WERI-Rb-1 (cell line): Measurements from ENCODE around the gene TTC17.

ENCODE experiments used
- DNase-seq: peaks from one replicate; pipeline ENCODE4 v3.0.0-alpha.2; 2020
- H3K27ac ChIP-seq: fragments of 250-450 bp; sonication (Bioruptor Pico); 2 replicates; pipeline ENCODE4 v1.5.1; 2020; ENCODE audit warnings: mild to moderate bottlenecking, moderate library complexity
- H3K27me3 ChIP-seq: fragments of 250-450 bp; sonication (Bioruptor Pico); 2 replicates; pipeline ENCODE4 v1.5.1; 2021; ENCODE audit warnings: mild to moderate bottlenecking, low read depth, moderate library complexity; ENCODE audit not compliant: insufficient read depth, severe bottlenecking
- H3K36me3 ChIP-seq: fragments of 250-450 bp; sonication (Bioruptor Pico); 2 replicates; pipeline ENCODE4 v1.5.1; 2020; ENCODE audit warnings: mild to moderate bottlenecking, moderate library complexity
- H3K4me3 ChIP-seq: 2 replicates; pipeline ENCODE4 v1.5.1; 2011; ENCODE audit warnings: low read depth, mild to moderate bottlenecking, control low read depth, low read length
- H3K9me3 ChIP-seq: fragments of 250-450 bp; sonication (Bioruptor Pico); 2 replicates; pipeline ENCODE4 v1.5.1; 2021; ENCODE audit warnings: mild to moderate bottlenecking, moderate library complexity; ENCODE audit not compliant: severe bottlenecking
- TF ChIP-seq, protein P1 (sequence below): IDR thresholded peaks from 2 replicates; pipeline ENCODE4 v1.5.1; 2011; ENCODE audit warnings: low read depth, mild to moderate bottlenecking, control low read depth, inconsistent platforms, low read length

Gene TTC17, protein sequence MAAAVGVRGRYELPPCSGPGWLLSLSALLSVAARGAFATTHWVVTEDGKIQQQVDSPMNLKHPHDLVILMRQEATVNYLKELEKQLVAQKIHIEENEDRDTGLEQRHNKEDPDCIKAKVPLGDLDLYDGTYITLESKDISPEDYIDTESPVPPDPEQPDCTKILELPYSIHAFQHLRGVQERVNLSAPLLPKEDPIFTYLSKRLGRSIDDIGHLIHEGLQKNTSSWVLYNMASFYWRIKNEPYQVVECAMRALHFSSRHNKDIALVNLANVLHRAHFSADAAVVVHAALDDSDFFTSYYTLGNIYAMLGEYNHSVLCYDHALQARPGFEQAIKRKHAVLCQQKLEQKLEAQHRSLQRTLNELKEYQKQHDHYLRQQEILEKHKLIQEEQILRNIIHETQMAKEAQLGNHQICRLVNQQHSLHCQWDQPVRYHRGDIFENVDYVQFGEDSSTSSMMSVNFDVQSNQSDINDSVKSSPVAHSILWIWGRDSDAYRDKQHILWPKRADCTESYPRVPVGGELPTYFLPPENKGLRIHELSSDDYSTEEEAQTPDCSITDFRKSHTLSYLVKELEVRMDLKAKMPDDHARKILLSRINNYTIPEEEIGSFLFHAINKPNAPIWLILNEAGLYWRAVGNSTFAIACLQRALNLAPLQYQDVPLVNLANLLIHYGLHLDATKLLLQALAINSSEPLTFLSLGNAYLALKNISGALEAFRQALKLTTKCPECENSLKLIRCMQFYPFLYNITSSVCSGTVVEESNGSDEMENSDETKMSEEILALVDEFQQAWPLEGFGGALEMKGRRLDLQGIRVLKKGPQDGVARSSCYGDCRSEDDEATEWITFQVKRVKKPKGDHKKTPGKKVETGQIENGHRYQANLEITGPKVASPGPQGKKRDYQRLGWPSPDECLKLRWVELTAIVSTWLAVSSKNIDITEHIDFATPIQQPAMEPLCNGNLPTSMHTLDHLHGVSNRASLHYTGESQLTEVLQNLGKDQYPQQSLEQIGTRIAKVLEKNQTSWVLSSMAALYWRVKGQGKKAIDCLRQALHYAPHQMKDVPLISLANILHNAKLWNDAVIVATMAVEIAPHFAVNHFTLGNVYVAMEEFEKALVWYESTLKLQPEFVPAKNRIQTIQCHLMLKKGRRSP

DNA sequence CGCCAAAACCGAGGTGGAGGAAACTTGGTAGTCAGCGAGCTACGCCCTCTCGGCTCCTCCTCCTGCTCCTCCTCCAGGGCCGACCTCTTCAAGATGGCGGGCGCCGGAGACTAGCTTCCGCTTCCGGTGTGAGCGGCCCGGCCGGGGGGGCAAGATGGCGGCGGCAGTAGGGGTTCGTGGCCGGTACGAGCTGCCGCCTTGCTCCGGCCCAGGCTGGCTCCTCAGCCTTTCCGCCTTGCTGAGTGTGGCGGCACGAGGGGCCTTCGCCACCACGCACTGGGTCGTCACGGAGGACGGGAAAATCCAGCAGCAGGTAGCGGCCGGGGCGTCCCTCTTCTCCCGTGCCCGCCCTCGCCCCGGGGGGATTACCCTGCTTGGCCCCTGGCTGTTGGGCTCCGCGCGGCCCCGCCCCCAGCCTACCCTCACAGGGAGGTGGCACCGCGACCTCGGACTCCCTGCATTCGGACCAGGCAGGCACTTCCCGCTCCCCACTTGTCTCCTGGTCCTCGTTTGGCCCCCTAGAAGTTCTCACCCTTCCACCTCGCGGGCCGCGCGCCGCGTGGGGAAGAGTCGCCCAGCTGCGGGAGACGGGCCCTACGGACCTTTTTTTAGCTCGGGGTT is at the start of gene TTC17:
TSS of gene TTC17 (plus strand) at position 120 of the 621 bp plus-strand sequence. CDS start at position 155, 35 bp downstream.
- H3K27ac ChIP-seq: peak within 1 kb of the TSS; percentile 99
- TF ChIP-seq, protein P1, sequence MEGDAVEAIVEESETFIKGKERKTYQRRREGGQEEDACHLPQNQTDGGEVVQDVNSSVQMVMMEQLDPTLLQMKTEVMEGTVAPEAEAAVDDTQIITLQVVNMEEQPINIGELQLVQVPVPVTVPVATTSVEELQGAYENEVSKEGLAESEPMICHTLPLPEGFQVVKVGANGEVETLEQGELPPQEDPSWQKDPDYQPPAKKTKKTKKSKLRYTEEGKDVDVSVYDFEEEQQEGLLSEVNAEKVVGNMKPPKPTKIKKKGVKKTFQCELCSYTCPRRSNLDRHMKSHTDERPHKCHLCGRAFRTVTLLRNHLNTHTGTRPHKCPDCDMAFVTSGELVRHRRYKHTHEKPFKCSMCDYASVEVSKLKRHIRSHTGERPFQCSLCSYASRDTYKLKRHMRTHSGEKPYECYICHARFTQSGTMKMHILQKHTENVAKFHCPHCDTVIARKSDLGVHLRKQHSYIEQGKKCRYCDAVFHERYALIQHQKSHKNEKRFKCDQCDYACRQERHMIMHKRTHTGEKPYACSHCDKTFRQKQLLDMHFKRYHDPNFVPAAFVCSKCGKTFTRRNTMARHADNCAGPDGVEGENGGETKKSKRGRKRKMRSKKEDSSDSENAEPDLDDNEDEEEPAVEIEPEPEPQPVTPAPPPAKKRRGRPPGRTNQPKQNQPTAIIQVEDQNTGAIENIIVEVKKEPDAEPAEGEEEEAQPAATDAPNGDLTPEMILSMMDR: no peak
- H3K27me3 ChIP-seq: no peaks in the 10 kb centered on the region
- peak within 1 kb of the TSS; percentile 81 for H3K4me3 ChIP-seq
- DNase-seq: peak; percentile 96
- peaks cover 5% of the 10 kb centered on the region; the same call in 1 of the 2 replicates for H3K36me3 ChIP-seq
- no peaks in the 10 kb centered on the region for H3K9me3 ChIP-seq

DNA sequence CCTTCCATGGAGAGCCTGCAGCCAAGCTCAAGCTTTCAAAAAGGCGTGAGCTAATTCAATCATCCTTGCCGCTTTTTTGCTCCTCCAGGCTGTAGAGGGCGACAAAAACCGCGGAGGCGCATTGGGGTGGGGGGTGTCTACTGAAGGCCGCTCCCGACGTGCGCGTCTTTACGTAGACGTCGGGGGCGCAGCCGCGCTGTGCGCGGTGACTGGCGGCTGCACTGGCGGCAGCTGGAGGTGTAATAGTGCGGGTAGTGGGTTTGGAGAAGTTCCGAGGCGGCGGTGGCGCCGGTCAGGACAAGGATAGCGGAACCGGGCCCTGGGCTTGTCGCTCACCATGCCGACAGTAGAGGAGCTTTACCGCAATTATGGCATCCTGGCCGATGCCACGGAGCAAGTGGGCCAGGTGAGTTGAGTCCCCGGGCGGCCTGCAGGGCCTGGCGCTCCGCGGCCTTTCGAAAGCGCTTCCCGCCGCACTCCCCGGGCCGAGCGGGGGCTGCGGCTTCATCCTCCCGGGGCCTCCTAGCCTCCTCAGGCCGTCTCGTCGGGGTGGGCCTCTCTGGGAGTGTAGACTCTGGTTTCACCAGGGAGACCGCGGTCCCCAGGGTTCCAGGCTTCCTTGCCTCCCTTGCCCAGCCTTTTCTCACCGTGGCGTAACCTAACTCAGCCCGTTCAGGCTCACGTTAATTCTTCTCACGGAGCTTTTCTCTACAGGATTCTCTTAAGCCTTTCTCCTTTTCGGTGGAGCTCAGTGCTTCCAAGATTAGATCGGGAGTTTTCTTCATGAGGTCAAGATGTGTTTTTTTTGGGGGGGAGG is 46.7 kb upstream of the TTC17 start, which contains the start of gene API5:
TSS of gene API5 (plus strand) at position 206 of the 817 bp plus-strand sequence. CDS start at position 338, 132 bp downstream.
- TF ChIP-seq, protein P1: peak; percentile 71
- Histone ChIP-seq H3K27ac (peak within 1 kb of the TSS; percentile 91), H3K36me3 (peaks cover 24% of the 10 kb centered on the region), H3K9me3 (no peaks in the 10 kb centered on the region), H3K27me3 (no peaks in the 10 kb centered on the region), H3K4me3 (peak within 1 kb of the TSS; percentile 98)
- DNase-seq: peak; percentile 95

DNA sequence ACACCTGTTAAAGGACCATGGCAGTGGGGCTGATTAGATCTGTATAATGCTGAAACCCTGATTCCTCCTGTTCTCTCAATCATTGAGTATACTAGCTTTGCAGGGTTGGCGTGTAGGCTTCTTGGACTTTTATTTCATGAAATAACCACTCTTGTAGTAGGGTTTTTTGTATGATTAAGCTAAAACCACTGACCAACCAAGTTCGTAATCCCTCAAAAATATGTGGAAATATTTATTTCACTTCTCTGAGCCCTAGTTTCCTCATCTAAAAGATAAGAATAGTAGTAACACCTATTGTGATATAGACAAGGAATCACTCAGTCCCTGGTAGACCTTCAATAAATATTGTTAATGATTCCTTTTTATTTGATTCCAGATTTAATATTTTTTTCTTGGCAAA is 42.8 kb upstream of the TTC17 start:
- Histone ChIP-seq H3K9me3 (no peaks in the 10 kb centered on the region), H3K27ac (no peak overlapping the region), H3K27me3 (no peaks in the 10 kb centered on the region), H3K4me3 (no peak overlapping the region), H3K36me3 (peaks cover 53% of the 10 kb centered on the region)
- DNase-seq: no peak
- TF ChIP-seq, protein P1: no peak

DNA sequence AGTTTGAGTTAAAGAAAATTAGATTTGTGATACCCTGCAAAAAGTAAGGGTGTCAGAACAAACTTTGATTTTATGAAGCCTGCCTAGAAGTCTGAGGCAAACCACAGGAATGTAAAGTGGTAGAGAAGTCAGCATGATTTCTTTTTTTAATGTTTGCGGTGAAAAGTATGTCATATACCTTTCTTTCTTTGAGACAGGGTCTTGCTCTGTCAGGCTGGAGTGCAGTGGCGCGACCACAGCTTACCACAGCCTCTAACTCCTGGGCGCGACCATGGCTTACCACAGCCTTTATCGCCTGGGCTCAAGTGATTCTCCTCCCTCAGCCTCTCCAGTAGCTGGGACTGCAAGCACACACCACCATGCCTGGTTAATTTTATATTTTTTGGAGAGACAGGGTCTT is 42.3 kb upstream of the TTC17 start:
- H3K4me3 ChIP-seq: no peak overlapping the region
- DNase-seq: no peak
- H3K27me3 ChIP-seq: no peaks in the 10 kb centered on the region

More for the DNA sequence above, 42.3 kb upstream of the TTC17 start:
- Histone ChIP-seq H3K9me3 (no peaks in the 10 kb centered on the region), H3K36me3 (peaks cover 57% of the 10 kb centered on the region), H3K27ac (no peak overlapping the region)
- TF ChIP-seq, protein P1: no peak
